Uterus (tissue), 2 donors: ENCODE data around the gene TEX2.
"Not testable (repeated sequence)": the region's sequence is repeated elsewhere in the genome, so short reads cannot be mapped to it uniquely, and the experiment has no call there.

ENCODE experiments used
- POLR2A ChIP-seq, 2 donors: fragments of 450-650 bp; IDR thresholded peaks; one replicate each; pipeline ENCODE4 v1.6.1; 2016; ENCODE audit warnings: antibody characterized with exemption in 2 of 2, mild to moderate bottlenecking in 1 of 2, moderate library complexity in 1 of 2
- TF ChIP-seq, protein P1 (sequence below), 4 experiments: fragments of 200-600 bp in 2 of 4; fragments of 450-650 bp in 2 of 4; sonication (generic) in 2 of 4; IDR thresholded peaks; one replicate each; pipeline ENCODE4 v1.5.1; 2016 to 2019; ENCODE audit warnings: antibody characterized with exemption in 4 of 4, mild to moderate bottlenecking in 2 of 4, moderate library complexity in 1 of 4

DNA sequence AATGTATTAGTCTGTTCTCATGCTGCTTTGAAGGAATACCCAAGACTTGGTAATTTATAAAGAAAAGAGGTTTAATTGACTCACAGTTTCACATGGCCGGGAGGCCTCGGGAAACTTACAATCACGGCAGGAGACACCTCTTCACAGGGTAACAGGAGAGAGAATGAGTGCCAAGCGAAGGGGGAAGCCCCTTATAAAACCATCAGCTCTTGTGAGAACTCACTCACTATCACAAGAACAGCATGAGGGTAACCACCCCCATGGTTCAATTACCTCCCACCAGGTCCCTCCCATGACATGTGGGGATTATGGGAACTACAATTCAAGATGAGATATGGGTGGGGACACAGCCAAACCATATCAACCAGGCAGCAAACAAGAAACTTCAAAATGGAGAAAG lies 24.6 kb downstream of the TEX2 start:
- TF ChIP-seq, protein P1, sequence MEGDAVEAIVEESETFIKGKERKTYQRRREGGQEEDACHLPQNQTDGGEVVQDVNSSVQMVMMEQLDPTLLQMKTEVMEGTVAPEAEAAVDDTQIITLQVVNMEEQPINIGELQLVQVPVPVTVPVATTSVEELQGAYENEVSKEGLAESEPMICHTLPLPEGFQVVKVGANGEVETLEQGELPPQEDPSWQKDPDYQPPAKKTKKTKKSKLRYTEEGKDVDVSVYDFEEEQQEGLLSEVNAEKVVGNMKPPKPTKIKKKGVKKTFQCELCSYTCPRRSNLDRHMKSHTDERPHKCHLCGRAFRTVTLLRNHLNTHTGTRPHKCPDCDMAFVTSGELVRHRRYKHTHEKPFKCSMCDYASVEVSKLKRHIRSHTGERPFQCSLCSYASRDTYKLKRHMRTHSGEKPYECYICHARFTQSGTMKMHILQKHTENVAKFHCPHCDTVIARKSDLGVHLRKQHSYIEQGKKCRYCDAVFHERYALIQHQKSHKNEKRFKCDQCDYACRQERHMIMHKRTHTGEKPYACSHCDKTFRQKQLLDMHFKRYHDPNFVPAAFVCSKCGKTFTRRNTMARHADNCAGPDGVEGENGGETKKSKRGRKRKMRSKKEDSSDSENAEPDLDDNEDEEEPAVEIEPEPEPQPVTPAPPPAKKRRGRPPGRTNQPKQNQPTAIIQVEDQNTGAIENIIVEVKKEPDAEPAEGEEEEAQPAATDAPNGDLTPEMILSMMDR (IDR thresholded peaks at IDR 0.05), result not testable (repeated sequence)
- not testable (repeated sequence) for TF ChIP-seq POLR2A (IDR thresholded peaks at IDR 0.05)
